Measurements from ENCODE around the gene ZNG1A.
"Not testable (repeated sequence)": the region's sequence is repeated elsewhere in the genome, so short reads cannot be mapped to it uniquely, and the experiment has no call there.

- TF ChIP-seq CTCF, POLR2A (IDR thresholded peaks at IDR 0.05): not testable (repeated sequence)
These were observed 61.5 kb downstream of the ZNG1A start for GRCh38 chr9:117144-117994.

Measured in body of pancreas (tissue), 4 donors.